HepG2 (cell line): Measurements from ENCODE around the gene RNGTT. TPM values are rescaled to one million over a fixed set of nuclear protein-coding genes. Genes with fewer than 3 reads are reported as not detected.
"Not testable (repeated sequence)": the region's sequence is repeated elsewhere in the genome, so short reads cannot be mapped to it uniquely, and the experiment has no call there.

Experiments
- ATAC-seq: fragments of 200-7000 bp; cut with Tn5 transposase; 3 replicates; pipeline ENCODE4 v1.9.1; 2020; ENCODE audit warnings: mild to moderate bottlenecking, moderate library complexity
- BruUV-seq: library from RNA; stranded (reverse); fragments of 400-500 nt; replicated peaks from 2 replicates; lab custom pipeline; 2021; lab: Mats Ljungman, UMichigan
- CTCF ChIA-PET: fragments of 300-600 bp; formaldehyde crosslinking; extraction: SDS; loops from one replicate; lab custom pipeline; 2021; ENCODE audit warnings: low total read pairs, inconsistent platforms, low intra/inter-chr PET ratio; lab: Yijun Ruan, JAX
- POLR2A ChIA-PET: fragments of 350-600 bp; sonication (Branson Sonifier 250); formaldehyde crosslinking; loops from one replicate; lab custom pipeline; 2020; ENCODE audit warnings: antibody characterized with exemption, inconsistent platforms; lab: Yijun Ruan, JAX
- DNase-seq: peaks from one replicate; pipeline ENCODE4 v3.0.0-alpha.2; 2015; ENCODE audit warnings: low spot score
- FAIRE-seq: peaks from 3 replicates; lab custom pipeline; 2011; peaks lifted over from hg19 to GRCh38; lab: Jason Lieb, UNC
- H2AFZ ChIP-seq: one replicate; pipeline ENCODE4 v1.6.1; 2011; ENCODE audit warnings: low read length, inconsistent platforms
- H3K27ac ChIP-seq: fragments of 300-600 bp; 3 replicates; pipeline ENCODE4 v1.8.0; 2011; ENCODE audit warnings: mixed run types, mild to moderate bottlenecking, mixed read lengths, low read length, inconsistent platforms; ENCODE audit not compliant: insufficient read depth; ENCODE audit errors: extremely low read length
- H3K27me3 ChIP-seq, 2 experiments: fragments of 200-600 bp in 1 of 2; 2 replicates in 1 of 2; 3 replicates in 1 of 2; pipeline versions ENCODE4 v1.6.0 to v1.8.0; 2011; ENCODE audit warnings: low read length in 2 of 2, mild to moderate bottlenecking in 2 of 2, moderate library complexity in 2 of 2, inconsistent platforms in 1 of 2; ENCODE audit not compliant: insufficient read depth in 2 of 2, control insufficient read depth in 1 of 2
- H3K36me3 ChIP-seq, 2 experiments: fragments of 200-600 bp in 1 of 2; replicated peaks in 1 of 2; 2 replicates in 1 of 2; 3 replicates in 1 of 2; pipeline versions ENCODE4 v1.5.1 to v1.8.0; 2011; ENCODE audit warnings: low read length in 2 of 2, inconsistent platforms in 1 of 2; ENCODE audit not compliant: insufficient read depth in 2 of 2, control insufficient read depth in 1 of 2
- H3K4me1 ChIP-seq: 2 replicates; pipeline ENCODE4 v1.5.1; 2012; ENCODE audit warnings: low read length, inconsistent platforms; ENCODE audit not compliant: insufficient read depth
- H3K4me2 ChIP-seq: 2 replicates; pipeline ENCODE4 v1.6.0; 2011; ENCODE audit warnings: low read depth, low read length, inconsistent platforms
- H3K4me3 ChIP-seq, 3 experiments: fragments of 200-600 bp in 1 of 3; sonication (generic), shearing (Covaris generic) in 1 of 3; replicated peaks in 1 of 3; 2 replicates each; pipeline ENCODE4 v1.5.1; 2011 to 2016; ENCODE audit warnings: low read length in 3 of 3, inconsistent platforms in 2 of 3, low read depth in 2 of 3, mild to moderate bottlenecking in 2 of 3, control low read depth in 1 of 3, mixed read lengths in 1 of 3; ENCODE audit not compliant: insufficient read depth in 1 of 3
- H3K79me2 ChIP-seq: one replicate; pipeline ENCODE4 v1.6.1; 2011; ENCODE audit warnings: low read length, inconsistent platforms; ENCODE audit not compliant: insufficient read depth
- H3K9ac ChIP-seq: 2 replicates; pipeline ENCODE4 v1.6.0; 2011; ENCODE audit warnings: mild to moderate bottlenecking, low read depth, low read length, inconsistent platforms; ENCODE audit not compliant: insufficient read depth
- H3K9me3 ChIP-seq: 2 replicates; pipeline ENCODE4 v1.5.1; 2012; ENCODE audit warnings: mild to moderate bottlenecking, low read length
- H4K20me1 ChIP-seq: 2 replicates; pipeline ENCODE4 v1.6.0; 2011; ENCODE audit warnings: inconsistent platforms, mild to moderate bottlenecking, low read length, moderate library complexity; ENCODE audit not compliant: insufficient read depth
- HNF4G ChIP-seq, 2 experiments: sonication (generic) in 1 of 2; formaldehyde crosslinking in 1 of 2; IDR thresholded peaks; 2 replicates each; pipeline versions ENCODE4 v1.4.0 to v1.6.1; 2011 to 2020; ENCODE audit warnings: borderline replicate concordance in 2 of 2, low read depth in 2 of 2, mild to moderate bottlenecking in 2 of 2, low read length in 1 of 2, missing genetic modification reagents in 1 of 2, moderate library complexity in 1 of 2
- IRF2 ChIP-seq: IDR thresholded peaks from 2 replicates; pipeline ENCODE4 v1.6.1; 2018; ENCODE audit warnings: missing genetic modification reagents, missing compliant biosample characterization
- LRRFIP1 ChIP-seq: sonication (generic); formaldehyde crosslinking; conservative IDR thresholded peaks from 2 replicates; pipeline ENCODE4 v1.4.0; 2020; ENCODE audit warnings: missing genetic modification reagents
- WGBS: methylation state at CpG from one replicate; pipeline ENCODE4 v1.1.6; 2017; ENCODE audit warnings: low lambda C conversion rate; 5-methylcytosine and 5-hydroxymethylcytosine counted together
- in situ Hi-C: cut with HindIII; loops from 2 replicates; pipeline ENCODE4 v1.10.0; 2017; ENCODE audit warnings: low pct_unique_long_range_greater_than_20kb; ENCODE audit not compliant: extremely low pct_ligation_motif_present
- intact Hi-C: fragments of 100-400 bp; cut with micrococcal nuclease; formaldehyde crosslinking; loops from one replicate; pipeline ENCODE4 v1.10.0; 2022; ENCODE audit not compliant: unreplicated experiment
- polyA plus RNA-seq, 8 experiments: library from polyadenylated mRNA; depleted of rRNA in 3 of 8; stranded (reverse) in 7 of 8; unstranded in 1 of 8; fragments of >200 nt; fragmentation: Illumina TruSeq in 4 of 8; extraction: Trizol in 4 of 8; gene quantifications; 2 replicates each; pipeline versions ENCODE4 v1.2.1 to v1.2.3, GENCODE V29; 2011 to 2016; ENCODE audit warnings: low read depth in 4 of 8, missing spikeins in 1 of 8, mixed read lengths in 1 of 8; ENCODE audit not compliant: insufficient read depth in 1 of 8
- total RNA-seq, 5 experiments: library from RNA; depleted of rRNA; stranded (reverse); fragments of >200 nt; fragmentation: Illumina TruSeq; extraction: Trizol; gene quantifications; 2 replicates each; pipeline ENCODE4 v1.2.3, GENCODE V29; 2016; ENCODE audit warnings: low read depth in 1 of 5
- TF ChIP-seq, protein P1 (sequence below): sonication (generic); formaldehyde crosslinking; IDR thresholded peaks from 2 replicates; pipeline ENCODE4 v1.4.0; 2020; ENCODE audit warnings: low read depth, mild to moderate bottlenecking, missing genetic modification reagents

Gene RNGTT
- total and polyA plus RNA-seq, 2 of the 13 experiments (the other 11 are each of a cell fraction or from before 2014, with no cell fraction given): 6.0 to 22.6 TPM

DNA sequence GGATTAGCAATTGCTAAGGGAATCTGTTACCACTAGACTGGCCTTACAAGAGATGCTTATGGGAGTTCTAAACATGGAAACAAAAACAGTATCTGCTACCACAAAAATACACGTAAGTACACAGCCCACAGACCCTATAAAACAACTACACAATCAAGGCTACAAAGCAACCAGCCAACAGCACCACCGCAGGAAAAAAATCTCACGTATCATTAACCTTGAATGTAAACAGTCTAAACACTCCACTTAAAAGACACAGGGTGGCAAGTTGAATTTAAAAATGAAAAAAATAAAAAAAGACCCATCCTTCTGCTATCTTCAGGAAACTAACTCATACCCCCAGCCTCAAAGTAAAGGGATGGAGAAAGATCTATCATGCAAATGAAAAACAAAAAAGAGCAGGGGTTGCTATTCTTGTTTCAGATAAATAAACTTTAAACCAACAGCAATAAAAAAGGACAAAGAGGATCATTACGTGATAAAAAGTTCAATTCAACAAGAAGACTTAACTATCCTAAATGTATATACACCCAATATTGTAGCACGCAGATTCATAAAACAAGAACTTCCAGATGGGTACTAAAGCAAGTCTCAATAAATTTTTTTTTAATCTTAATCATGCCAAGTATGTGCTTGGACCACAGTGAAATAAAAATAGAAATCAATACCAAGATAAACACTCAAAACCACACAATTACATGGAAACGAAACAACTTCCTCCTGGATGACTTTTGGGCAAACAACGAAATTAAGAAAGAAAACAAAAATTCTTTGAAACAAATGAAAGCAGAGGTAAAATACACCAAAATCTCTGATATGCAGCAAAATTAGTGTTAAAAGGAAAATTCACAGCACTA lies 52.3 kb downstream of the RNGTT start (continued):
- TF ChIP-seq LRRFIP1 (CRISPR knock-in tag): no peak
- TF ChIP-seq, all 625 proteins: peak for 0

GRCh38 chr6:88908598-88909548 lies 54.5 kb downstream of the RNGTT start:
- 98% methylated on average over 5 of the region's 9 CpGs for WGBS
- no peak for FAIRE-seq
- Histone ChIP-seq H3K4me3 (no peak overlapping the region), H3K9me3 (no peaks in the 10 kb centered on the region), H3K27ac (no peak overlapping the region), H4K20me1 (no peaks in the 10 kb centered on the region), H2AFZ (no peak overlapping the region), H3K9ac (no peak overlapping the region), H3K36me3 (peaks cover 0 to 13% of the 10 kb centered on the region in 2 experiments; a peak in 2 of 5 replicates), H3K79me2 (peaks cover 19% of the 10 kb centered on the region), H3K27me3 (no peaks in the 10 kb centered on the region), H3K4me1 (0 out of 2 replicates have a peak, but pooled peaks cover 10% of the 10 kb centered on the region), H3K4me2 (no peak overlapping the region)
- BruUV-seq: no TSS peak
- TF ChIP-seq IRF2: no peak
- TF ChIP-seq, protein P1, sequence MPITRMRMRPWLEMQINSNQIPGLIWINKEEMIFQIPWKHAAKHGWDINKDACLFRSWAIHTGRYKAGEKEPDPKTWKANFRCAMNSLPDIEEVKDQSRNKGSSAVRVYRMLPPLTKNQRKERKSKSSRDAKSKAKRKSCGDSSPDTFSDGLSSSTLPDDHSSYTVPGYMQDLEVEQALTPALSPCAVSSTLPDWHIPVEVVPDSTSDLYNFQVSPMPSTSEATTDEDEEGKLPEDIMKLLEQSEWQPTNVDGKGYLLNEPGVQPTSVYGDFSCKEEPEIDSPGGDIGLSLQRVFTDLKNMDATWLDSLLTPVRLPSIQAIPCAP (CRISPR knock-in tag): no peak
- TF ChIP-seq HNF4G (IDR thresholded peaks at IDR 0.05; ENCODE audit: borderline replicate concordance, low read depth, low read length): no peak
- TF ChIP-seq HNF4G (CRISPR knock-in tag; IDR thresholded peaks at IDR 0.05; ENCODE audit: borderline replicate concordance, low read depth): no peak
- intact Hi-C loops (no loop called here), in situ Hi-C loops (no loop called here)
- CTCF ChIA-PET: no interaction called here
- no peak for DNase-seq
- peak; percentile 50 for ATAC-seq
- POLR2A ChIA-PET: no interaction called here

DNA sequence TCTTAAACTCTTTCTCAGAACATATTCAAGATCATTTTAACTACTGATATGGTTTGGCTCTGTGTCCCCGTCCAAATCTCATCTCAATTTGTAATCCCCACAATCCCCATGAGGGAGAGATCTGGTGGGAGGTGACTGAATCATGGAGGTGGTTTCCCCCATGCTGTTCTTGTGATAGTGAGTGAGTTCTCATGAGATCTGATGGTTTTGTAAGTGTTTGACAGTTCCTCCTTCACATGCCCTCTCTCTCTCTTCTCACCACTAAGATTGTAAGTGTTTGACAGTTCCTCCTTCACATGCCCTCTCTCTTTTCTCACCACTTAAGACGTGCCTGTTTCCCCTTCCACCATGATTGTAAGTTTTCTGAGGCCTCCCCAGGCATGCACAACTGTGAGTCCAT lies 56.3 kb downstream of the RNGTT start:
- 93% methylated on average over 2 of the region's 2 CpGs for WGBS
- H3K4me1 ChIP-seq, H2AFZ ChIP-seq, intact Hi-C loops, BruUV-seq, ATAC-seq, FAIRE-seq, H3K9me3 ChIP-seq, in situ Hi-C loops, H4K20me1 ChIP-seq, H3K4me3 ChIP-seq, DNase-seq, H3K27me3 ChIP-seq, CTCF ChIA-PET, H3K27ac ChIP-seq, H3K4me2 ChIP-seq, H3K9ac ChIP-seq: not testable (repeated sequence)
- peaks cover 3 to 18% of the 10 kb centered on the region in 2 experiments for H3K36me3 ChIP-seq
- peaks cover 12% of the 10 kb centered on the region for H3K79me2 ChIP-seq
- POLR2A ChIA-PET: interaction anchor here (1.3 kb wide), 1 partner anchor 56 kb away, joined by 3 read pairs; the partner anchor contains the start of gene RNGTT
